HT1080 (cell line): ENCODE measurements around the gene ZNF628. TPM values are rescaled to one million over a fixed set of nuclear protein-coding genes. Genes with fewer than 3 reads are reported as not detected.
A peak's percentile ranks its signal among the peaks of the same experiment; 100 is the strongest.

Source experiments
- DNase-seq: peaks from one replicate; pipeline ENCODE4 v3.0.0-alpha.2; 2015; ENCODE audit warnings: low read depth
- total RNA-seq: library from RNA; depleted of rRNA; stranded (reverse); fragments of >200 nt; shearing (Covaris generic); gene quantifications from 2 replicates; pipeline ENCODE4 v1.2.3, GENCODE V29; 2014

The ZNF628 gene
- total RNA-seq, 1 experiment from 2014 or later: 4.6 TPM

DNA sequence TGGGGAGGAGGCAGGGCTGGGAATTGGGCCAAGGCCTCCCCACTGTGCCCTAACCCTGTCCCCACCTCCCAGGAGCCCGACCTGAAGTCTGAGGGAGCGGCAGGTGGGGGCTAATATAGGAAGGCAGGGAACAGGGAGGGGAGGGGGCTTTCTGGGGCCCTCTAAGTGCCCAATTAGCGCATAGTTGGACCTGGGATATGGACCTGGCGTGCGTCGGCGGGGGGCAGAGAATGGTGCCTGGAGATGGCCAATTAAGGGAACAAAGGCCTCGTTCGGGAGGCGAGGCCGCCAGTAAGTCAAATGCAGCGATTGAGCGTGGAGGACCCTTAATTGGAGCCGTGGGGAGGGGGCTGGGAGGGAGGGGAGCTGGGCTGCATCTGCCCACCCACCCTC is 11.8 kb upstream of the ZNF628 start, which contains the start of gene C19orf85:
TSS of gene C19orf85 (minus strand) at position 90 of the 393 bp plus-strand sequence. CDS start 197 bp downstream, outside the sequence.
- DNase-seq: no peak

DNA sequence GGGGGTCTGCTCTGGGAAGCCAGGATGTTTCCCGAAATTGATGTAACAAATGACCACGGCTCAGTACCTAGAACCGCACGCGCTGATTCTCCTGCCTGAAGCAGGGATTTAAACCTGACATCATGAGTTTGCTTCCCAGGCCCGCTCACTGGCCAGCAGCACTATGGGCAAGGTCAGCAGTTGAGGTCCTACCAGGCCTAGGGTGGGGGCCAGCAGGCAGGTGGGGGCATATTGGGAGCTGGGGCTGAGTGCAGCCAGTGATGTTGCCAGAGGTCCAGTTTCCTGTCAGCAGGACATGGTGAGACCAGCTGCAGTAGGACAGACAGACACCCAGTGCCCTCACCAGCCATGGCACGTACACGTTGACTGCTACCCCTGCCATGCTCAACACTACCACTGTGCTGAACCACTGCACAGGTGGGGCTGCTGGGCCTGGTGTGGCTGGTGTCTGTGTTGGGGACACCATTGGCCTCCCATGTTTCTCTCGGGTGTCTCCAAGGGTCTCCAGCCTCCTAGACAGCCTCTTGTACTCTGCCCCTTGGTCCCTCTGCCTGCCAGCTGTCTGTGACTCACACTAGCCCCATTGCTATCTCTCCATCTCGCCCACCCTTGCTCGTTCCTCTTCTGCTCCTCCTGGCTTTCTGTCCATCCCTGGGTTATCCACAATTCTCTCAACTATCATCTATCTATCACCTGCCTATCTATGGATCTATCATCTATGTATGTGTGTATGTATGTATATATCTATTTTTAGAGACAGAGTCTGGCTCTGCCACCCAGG is 10.8 kb upstream of the ZNF628 start:
- DNase-seq: no peak

DNA sequence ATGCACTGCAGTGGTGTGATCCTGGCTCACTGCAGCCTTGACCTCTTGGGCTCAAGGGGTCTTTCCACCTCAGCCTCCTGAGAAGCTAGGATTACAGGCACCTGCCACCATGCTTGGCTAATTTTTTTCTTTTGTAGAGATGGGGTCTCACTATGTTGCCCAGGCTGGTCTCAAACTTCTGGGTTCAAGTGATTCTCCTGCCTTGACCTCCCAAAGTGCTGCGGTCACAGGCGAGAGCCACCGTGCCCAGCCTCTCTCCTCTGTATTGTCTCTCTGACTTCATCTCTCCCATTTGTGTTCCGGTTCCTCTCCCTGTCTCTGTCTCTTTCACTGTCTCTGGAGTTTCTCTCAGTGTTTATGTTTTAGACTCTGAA is 10.2 kb upstream of the ZNF628 start:
- DNase-seq: no peak

DNA sequence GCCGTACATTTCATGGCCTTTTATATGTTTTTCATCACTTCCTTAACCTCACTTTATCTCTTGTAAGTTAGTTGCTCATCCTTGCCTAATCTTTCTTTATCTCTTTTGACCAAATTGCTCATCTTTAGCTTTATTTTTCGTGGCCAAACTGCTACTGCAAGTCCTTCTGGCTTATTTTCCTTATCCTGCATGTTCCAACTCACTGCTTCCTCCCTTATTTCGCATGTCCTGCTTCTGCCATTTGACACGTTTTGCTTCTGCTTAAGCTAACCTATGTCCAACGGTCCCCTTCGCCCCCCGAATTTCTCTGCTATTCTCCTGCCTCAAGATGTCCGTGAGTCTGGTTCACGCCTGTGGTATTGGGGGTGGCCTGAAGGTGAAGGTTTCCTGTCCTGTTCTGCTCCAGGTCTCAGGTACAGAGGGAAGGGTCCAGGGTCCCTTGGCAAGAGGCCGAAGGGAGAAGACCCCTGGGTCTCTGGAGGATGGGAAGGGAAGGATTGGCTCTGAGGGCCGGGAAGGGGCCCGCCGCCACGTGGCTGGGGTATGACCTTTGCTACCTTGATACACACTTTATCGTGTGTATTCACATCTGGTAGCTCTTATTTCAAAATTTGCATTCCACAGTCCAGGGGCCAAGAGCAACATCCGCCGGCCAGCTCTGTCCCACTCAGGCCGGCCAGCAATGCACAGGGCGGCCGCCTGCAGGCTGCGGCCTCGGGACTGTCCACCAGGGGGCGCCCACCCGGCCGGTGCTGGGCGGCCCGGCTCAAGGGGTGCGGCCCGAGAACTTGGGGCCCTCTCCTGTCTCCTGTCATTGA is 9.0 kb upstream of the ZNF628 start:
- peak; percentile 37 for DNase-seq

DNA sequence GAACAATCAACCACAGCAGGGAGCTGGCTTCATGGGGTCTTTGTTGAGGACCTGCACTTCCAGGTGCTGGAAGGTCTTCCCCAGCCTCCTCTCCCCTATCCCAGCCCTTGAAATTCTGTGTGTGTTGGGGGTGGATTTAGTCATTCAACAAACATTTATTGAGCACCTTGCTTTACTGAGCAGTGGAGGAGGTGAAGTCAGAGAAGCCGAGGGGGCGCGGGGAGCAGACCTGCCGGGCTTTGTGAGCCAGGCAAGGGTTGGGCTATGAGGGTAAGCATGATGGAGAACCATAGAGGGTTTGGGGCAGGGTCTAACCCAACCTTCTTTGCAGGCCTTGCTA is 8.4 kb upstream of the ZNF628 start:
- DNase-seq: no peak

DNA sequence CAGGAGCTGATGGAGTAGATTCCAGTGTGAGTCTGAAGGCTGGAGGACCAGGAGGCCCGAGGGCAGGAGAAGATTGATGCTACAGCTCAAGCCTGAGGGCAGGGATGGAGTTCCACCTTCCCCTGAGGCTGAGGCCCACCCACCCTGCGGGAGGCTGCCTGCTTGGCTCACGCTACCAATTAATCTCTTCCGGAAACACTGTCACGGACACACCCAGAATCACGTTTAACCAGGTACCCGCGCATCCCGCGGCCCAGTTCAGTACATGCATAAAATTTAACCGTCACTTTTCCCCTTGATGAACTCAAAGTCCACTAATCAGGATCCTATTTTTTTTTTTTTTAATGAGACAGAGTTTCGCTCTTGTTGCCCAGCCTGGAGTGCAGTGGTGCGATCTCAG is 5.2 kb upstream of the ZNF628 start:
- DNase-seq: no peak

GRCh38 chr19:55472463-55472862 is 4.0 kb upstream of the ZNF628 start:
- peak; percentile 80 for DNase-seq

DNA sequence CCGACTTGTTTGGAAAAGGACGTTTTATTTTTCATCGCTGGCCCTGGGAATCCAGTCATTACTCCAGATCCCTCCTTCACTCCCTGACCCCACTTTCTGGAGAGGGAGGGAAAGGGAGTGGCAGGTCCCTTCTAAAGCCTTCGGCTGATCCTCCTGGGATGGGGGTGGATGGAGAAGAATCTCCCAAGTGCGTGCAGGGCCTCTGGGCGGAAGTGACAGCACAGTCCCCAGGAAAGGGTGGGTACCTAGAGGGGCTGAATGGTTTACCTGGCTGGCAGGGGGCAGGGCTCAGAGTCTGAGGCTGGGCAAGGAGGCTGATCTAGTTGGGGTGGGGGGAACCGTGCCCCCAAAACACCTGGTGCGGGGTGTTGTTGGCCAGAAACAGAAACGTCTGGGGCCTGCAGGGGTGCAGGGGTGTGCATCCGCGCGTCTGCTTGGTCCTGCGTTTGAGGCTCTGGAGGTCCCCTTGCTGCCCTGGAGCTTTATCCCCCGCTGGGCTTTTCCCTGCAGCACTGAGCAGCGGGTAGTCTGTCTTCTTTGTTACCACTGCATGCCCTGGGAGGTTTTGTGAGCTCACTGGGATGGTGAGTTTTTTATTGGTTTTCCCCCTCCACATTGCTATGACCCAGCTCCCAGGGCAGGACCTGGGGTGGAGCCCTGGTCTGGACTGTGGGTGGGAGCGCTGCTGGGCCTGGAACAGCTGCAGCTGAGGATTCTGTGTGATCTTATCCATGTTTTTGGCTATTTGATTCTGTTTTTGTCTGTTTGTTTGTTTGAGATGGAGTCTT is 3.0 kb upstream of the ZNF628 start:
- no peak for DNase-seq

DNA sequence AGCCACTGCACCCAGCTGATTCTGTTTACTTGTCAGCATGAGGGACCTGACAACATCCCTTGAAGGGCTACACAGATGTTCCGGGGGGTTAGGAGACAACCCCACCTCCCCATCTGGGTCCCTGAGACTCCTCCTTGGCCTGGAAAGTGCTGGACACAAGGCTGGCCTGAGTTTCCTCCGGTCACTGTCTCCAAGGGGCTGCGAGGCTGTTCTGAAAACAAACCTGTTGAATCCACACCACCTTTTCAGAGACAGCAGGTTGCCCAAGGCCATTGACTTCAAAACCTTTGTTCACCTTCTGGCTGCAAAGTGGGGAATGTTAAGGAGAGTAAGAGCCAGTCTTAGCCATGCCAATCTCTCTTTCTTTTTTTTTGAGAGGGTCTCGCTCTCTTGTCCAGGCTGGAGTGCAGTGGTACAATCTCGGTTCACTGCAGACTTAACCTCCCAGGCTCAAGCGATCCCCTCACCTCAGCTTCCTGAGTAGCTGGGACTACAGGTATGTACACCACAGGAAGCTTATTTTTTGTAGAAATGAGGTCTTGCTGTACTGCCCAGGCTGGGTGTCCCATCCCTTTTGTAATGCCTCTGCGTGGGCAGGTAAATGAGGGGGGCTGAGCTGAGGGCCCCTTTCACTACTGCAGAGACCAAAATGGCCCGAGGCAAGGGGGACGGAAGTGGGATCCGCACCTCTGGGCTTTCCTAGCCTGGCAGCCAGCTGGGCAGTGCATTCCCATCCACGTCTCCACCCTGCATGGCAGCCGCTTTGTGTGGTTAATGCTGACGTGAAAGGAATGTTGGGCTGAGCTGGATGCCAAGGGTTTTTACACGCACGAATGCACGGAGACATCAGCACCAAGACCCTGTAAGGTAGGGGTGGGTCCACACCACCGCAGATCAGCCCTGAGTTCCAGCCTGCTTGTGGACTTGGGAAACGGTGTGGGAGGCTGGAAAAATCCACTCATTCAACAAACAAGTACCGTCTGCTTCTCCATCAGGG is 1.9 kb upstream of the ZNF628 start:
- DNase-seq: no peak

DNA sequence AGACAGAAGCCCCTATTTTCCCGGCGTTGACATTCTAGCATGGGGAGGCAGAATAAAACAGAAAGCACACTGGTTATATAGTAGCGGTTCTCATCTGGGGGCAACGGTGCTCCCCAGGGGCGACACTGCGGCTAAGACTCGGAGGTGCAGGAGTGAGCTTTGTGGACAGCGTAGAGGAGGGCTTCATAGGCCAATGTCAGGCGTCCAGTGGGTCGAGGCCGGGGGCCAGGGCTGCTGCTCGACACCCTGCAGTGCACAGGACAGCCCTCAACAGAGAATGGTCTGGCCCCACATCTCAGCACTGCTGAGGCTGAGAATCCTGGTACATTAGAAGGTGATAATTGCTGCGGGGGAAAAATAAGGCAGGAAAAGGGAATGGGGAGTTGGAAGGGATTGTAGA is 1.5 kb downstream of the ZNF628 start:
- no peak for DNase-seq

DNA sequence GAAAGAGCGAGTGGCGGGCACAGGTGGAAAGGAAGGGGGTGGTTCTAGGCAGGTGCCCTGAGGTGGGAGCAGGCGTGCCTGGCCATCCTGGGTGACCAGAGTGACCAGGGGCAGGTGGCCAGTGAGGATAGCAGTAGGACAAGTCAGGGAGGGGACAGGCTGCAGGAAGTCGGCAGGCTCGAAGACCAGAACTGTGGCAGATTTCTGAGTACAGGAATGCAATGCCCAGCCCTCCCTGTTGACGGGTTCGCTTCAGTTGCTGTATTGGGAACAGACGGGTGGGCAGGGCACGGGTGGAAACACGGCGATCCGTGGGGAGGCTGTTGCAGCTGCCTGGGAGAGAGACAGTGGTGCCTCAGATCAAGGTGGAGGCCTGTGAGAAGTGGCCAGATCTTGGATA is 1.9 kb downstream of the ZNF628 start:
- DNase-seq: no peak

DNA sequence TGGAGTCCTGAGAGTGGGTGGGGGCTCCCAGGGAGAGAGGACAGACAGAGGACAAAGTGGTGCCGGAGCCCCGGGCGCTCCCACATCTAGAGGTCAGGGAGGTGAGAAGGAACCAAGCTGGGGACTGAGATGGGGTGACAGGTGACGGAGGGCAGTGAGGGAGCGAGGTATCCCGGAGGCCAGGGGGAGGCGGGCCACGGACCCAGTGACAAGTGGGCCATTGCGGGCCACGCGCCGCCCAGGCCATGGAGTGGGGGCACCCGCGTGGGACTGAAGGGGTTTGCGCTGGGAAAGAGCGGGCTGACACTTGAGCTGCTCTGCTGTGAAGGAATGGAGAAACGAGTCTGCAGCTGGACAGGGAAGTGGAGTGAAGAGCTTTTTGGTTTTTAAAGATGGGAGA is 2.6 kb downstream of the ZNF628 start:
- DNase-seq: no peak

- DNase-seq: no peak
These were observed 3.2 kb downstream of the ZNF628 start for GRCh38 chr19:55479451-55480230.

- DNase-seq: no peak
These were observed 4.9 kb downstream of the ZNF628 start for GRCh38 chr19:55481148-55481793.

DNA sequence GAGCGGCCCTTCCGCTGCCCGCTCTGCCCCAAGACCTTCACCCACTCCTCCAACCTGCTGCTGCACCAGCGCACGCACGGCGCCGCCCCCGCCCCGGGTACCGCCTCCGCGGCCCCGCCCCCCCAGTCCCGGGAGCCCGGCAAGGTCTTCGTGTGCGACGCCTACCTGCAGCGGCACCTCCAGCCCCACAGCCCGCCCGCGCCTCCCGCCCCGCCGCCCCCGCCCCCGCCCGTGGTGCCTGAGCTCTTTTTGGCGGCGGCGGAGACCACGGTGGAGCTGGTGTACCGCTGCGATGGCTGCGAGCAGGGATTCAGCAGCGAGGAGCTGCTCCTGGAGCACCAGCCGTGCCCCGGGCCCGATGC is 5.4 kb downstream of the ZNF628 start:
- DNase-seq: no peak

- DNase-seq: no peak
These were observed 5.9 kb downstream of the ZNF628 start for GRCh38 chr19:55482156-55482961.

- no peak for DNase-seq
These were observed 6.7 kb downstream of the ZNF628 start for GRCh38 chr19:55482967-55483705.
